HG03139 (cell line): ENCODE measurements around the gene S100A4.

Experiments
- ATAC-seq: cut with Tn5 transposase; IDR thresholded peaks from one replicate; pipeline ENCODE4 v1.9.1; 2021; ENCODE audit not compliant: unreplicated experiment

Gene S100A4

GRCh38 chr1:153548722-153549688 is 3.4 kb upstream of the S100A4 start, which contains the start of gene S100A3:
S100A3 (minus strand) TSS chr1:153549258; CDS start chr1:153548485, 773 bp downstream.
- ATAC-seq = no peak

DNA sequence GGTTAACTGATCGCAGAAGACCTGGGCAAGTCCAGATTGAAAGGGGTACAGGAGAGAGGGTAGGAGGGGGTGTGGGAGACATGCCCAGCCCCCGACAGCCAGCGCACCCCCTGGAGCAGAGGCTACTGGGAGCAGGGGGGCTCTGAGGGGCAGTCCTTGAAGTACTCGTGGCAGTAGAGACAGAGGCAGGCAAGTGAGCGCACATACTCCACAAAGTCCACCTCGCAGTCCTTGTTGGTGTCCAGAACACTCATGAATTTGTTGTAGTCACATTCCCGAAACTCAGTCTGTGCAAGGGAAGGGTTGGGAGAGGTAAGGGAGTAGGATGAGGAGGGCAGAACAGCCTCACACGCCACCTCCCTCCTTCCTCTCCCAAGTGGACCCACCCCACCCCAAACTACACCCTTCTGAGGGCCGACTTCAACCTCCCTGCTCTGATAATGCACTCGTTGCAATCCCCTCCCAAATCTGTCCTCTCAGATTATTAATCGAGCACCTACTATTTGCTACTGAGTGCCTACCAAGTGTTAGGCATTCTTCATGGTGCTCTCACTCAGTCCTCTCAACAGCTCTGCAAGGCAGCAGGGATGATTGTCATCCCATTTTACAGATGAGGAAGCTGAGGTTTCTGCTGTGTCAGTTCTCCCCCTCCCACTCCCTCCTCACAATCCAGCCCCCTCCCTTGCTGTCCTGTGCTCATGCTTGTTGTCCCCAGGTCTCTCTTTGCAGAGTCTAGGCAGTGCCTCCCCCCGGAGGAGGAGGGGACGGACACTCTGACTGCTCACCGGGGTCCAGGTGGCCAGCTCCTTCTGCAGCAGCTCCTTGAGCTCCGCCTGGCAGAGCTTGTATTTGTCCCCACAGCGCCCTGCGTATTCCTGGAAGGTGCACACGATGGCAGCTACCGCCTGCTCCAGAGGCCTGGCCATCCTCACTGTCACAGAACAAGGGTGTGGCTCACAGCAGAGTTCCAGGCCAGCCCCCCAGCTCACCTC is 2.2 kb upstream of the S100A4 start:
- ATAC-seq = no peak

DNA sequence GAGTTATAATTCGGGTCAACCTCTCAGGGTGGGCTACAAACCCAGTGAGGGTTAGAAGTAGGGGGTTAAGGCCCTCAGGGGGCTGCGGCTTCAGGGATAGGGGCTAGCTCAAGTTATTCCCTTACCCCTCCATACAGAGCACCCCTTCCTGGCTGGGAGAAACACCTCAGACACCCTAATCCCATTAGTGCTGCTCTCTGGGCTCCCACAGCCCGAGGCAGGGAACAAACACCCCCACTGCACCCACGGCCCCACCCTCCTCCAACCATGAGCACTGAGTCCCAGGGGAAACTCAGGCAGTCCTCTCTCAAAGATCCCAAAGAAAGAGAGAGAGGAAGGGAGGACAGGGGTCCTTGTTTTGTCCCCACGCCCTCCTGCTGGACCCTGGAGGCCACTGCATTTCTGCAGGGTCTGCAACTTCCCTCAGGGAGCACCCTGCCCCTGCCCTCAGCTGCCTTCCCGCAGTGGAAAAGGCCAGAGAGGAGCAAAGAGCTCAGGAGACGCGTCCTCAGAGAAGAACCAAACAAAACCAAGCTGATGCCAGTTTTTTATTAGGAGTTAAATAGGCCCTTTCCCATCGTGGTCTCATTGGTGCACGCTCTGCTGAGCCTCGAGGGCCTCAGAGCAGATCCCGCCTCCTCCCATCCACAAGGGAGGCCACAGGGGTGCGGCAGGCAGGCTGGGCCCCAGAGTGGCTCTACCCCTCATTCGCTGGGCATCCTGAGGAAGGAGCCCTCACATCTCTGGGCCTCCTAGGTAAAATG is 1.4 kb upstream of the S100A4 start:
- ATAC-seq = no peak

GRCh38 chr1:153546371-153546770 is 765 bp upstream of the S100A4 start:
- no peak for ATAC-seq

GRCh38 chr1:153544453-153545066 is 1.0 kb downstream of the S100A4 start:
- no peak for ATAC-seq

GRCh38 chr1:153543736-153544135 is 1.9 kb downstream of the S100A4 start:
- ATAC-seq = no peak

DNA sequence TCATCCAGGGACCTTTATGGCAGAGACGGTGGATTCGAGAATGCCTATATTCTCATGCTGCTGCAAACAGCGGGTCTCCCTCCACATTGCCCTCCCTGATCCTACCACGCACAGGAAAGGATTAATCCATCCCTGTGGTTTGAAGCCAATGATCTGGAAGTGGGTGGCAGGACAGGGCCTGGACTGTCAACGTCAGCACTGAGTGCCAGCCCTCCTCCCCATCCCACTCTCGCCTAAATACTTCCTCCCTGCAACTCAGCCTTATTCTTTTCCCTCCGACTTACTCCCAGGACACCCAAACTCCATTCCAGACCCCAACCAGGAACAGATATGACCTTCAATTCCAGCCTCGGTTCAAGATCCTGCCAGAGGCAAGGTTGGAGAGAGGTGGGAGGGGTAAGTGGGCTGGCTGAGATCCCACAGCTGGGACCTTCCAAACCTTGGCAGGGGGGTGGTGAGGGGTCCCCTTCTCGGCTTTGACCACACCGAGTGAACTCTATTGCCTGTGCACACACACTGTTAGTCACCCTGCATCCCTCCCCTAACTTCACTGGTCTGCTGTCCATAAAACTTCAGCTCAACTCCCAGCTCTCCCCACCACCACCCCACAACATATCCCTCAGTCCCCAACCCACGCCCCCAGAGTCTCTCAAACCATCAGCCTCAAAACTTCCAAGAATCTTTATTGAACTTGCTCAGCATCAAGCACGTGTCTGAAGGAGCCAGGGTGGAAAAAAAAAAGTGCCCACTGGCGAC is 2.5 kb downstream of the S100A4 start:
- ATAC-seq = no peak

- ATAC-seq = no peak
These were observed 3.7 kb downstream of the S100A4 start for GRCh38 chr1:153541641-153542590.

GRCh38 chr1:153540394-153541361 is 4.9 kb downstream of the S100A4 start, which contains the start of gene S100A5:
S100A5 (minus strand) TSS chr1:153540934; CDS start chr1:153540191, 743 bp downstream.
- no peak for ATAC-seq

DNA sequence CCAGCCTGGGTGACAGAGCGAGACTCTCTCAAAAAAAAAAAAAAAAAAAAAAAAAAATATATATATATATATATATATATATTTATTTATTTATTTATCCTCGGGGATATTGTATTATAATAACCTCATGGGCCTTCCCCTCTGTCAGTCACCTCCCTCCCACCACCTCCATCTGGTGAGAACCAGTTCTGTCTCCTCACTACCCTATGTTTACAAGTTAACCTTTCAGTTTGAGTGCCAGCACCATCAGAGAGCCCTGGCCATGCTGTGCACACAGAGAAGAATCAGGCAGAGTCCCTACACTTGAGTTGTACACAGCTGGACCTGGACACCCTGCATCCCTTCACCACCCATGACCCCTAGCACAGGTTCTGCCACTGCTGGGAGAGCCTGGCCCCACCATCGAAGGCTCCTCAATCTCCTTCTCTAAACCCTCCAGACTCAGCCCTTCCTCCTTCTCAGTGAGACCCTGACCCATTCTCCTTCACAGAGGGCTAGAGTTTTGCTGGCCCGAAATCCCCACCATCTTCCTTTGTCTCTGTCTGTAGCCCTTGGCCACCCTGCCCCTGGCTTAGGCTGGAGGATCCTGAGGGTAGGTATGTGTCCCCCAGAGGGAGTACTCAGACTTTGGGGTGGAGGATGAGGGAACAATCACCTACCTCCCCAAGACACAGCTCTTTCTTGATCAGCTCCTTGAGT is 6.1 kb downstream of the S100A4 start:
- no peak for ATAC-seq

DNA sequence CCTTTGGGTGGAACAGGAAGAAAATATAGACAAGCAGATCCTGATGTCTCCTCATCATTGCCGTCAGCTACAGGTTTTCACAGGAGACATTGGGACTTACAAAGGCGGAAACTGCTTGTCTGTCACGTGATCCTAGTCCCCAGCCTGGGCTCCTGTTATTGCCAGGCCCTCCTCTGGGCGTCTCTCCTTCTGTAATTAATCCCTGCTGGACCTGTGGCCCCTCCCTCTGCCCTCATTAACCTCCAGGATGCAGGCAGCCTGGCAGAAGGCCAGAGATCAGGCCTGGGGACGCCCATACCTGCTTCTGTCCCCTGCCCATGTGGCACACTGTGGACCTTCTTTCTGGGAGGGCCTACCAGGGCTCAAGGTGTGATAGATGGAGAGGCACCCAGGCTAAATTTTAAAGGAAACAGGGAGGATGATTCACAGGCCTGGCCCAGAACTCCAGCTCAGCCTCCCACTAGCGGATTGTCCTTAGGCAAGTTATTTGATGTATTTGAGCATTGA is 7.2 kb downstream of the S100A4 start:
- ATAC-seq = no peak

DNA sequence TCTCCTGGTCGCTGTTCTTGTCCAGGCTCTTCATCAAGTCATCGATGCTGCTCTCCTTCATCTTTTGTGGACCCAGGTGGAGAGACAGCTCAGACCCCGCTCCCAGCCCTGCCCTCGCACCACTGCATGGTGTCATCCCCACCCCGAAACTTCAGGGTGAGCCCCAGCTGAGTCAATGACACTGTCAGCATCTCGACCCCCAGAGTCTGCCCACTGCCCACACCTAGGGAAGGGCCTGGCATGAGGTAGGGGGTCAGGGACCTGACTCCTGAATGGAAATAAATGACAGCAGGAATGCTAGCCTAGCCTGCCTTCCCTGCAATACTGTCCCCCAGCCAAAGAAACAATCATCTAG is 8.3 kb downstream of the S100A4 start:
- ATAC-seq = no peak

DNA sequence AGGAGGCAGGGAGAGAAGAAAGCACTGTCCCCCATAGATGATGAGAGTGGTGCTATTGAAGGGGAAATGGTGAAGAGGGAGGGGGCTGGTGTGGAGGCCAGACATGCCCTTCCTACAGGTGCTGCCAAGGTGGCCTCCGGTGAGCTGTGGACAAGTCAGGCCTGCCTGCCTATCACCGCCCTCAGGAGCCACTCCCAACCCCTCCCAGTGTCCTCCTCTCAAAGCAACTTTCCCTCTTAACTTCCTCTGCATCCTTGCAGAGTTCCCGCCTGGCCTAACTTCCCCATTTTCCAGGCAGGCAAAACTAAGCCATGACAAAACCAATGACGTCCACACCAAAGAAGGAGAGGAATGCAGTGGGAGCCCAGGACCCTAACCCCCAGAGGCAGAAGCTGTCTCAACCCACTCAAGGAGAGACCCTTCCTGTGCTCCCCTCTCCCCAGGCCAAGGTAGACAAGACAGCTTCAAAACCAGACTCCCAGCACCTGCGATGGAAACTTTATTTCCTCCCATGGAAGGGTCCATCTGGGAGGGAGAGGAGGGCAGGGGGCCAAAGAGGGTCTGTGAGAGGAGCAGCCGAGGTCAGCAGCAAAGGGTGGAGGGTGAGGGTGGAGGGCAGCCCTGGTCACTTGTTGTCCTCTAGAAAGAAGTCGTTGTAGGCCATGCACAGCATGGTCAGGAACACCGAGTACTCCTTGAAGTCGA is 8.8 kb downstream of the S100A4 start:
- no peak for ATAC-seq

DNA sequence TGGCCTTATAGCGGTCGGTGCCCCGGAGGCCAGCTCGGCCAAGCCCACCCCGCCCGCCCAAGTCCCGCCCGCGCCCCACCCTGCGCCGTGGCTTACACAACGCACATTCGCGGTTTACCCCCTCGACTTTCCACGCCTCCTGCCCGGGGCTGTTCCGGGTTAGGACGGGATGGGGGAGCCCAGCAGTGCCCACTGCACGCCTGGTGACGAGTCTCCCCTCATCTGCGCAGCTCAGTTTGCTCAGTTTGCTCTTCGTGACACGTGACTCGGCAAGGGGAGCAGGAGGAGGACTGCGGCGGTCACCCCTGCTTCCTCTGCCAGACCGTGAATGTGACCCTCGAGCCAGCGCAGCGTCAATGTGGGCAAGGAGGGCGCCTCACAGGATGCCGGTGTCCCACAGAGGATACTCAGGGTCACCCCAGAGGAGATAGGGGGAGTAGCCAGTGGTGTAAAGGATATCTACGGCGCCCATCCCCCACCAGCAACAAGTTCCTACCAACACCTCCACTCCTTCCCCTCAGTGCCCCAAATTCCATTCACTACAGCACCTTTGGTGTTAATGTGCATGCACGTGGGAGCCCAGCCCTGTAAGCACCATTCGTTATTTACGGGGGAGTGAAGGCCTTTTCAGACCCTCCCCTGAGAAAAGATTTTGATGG is 9.5 kb downstream of the S100A4 start:
- ATAC-seq = no peak
